ENCODE results near the gene GRIN2D.

The GRIN2D gene

GRCh38 chr19:48393559-48394330 is at the start of gene GRIN2D:
TSS of gene GRIN2D (plus strand) at chr19:48393668. CDS start at chr19:48398393, 4,725 bp downstream.
- Mint-ChIP-seq H3K36me3 (peaks cover 7% of the 10 kb centered on the region), H3K27ac (peak within 1 kb of the TSS; percentile 50), H3K4me3 (peak within 1 kb of the TSS; percentile 95), H3K4me1 (peaks cover 60% of the 10 kb centered on the region), H3K9me3 (no peaks in the 10 kb centered on the region)
- DNase-seq (ENCODE audit: low spot score in 2 of 2) (no peak), ATAC-seq (no peak)

- DNase-seq (ENCODE audit: low spot score in 2 of 2) (no peak), ATAC-seq (no peak)
- Mint-ChIP-seq H3K4me3 (no peak overlapping the region), H3K36me3 (no peaks in the 10 kb centered on the region), H3K4me1 (no peaks in the 10 kb centered on the region), H3K9me3 (no peaks in the 10 kb centered on the region), H3K27ac (no peak overlapping the region)
Measured at GRCh38 chr19:48344892-48345291, 48.6 kb upstream of the GRIN2D start.

- H3K36me3 Mint-ChIP-seq: no peaks in the 10 kb centered on the region
- peaks cover 4% of the 10 kb centered on the region for H3K4me1 Mint-ChIP-seq
- no peak overlapping the region for H3K27ac Mint-ChIP-seq
- no peak for DNase-seq (ENCODE audit: low spot score in 2 of 2)
- no peaks in the 10 kb centered on the region for H3K9me3 Mint-ChIP-seq
- no peak for ATAC-seq
- H3K4me3 Mint-ChIP-seq: no peak overlapping the region
Measured at GRCh38 chr19:48346191-48346590, 47.3 kb upstream of the GRIN2D start.

- H3K4me1 Mint-ChIP-seq: peaks cover 10% of the 10 kb centered on the region
- no peaks in the 10 kb centered on the region for H3K9me3 Mint-ChIP-seq
- DNase-seq (ENCODE audit: low spot score in 2 of 2) (no peak), ATAC-seq (no peak)
- H3K27ac Mint-ChIP-seq: no peak overlapping the region
- H3K36me3 Mint-ChIP-seq: no peaks in the 10 kb centered on the region
- H3K4me3 Mint-ChIP-seq: no peak overlapping the region
Measured at GRCh38 chr19:48348045-48348444, 45.4 kb upstream of the GRIN2D start.

GRCh38 chr19:48348737-48349136 is 44.7 kb upstream of the GRIN2D start:
- no peak for ATAC-seq
- H3K4me1 Mint-ChIP-seq: peaks cover 10% of the 10 kb centered on the region
- no peaks in the 10 kb centered on the region for H3K9me3 Mint-ChIP-seq
- H3K36me3 Mint-ChIP-seq: no peaks in the 10 kb centered on the region
- no peak for DNase-seq (ENCODE audit: low spot score in 2 of 2)
- H3K27ac Mint-ChIP-seq: no peak overlapping the region
- no peak overlapping the region for H3K4me3 Mint-ChIP-seq

- Mint-ChIP-seq H3K9me3 (no peaks in the 10 kb centered on the region), H3K4me1 (peaks cover 10% of the 10 kb centered on the region), H3K4me3 (no peak overlapping the region), H3K27ac (peak overlapping the region; percentile 26), H3K36me3 (no peaks in the 10 kb centered on the region)
- ATAC-seq (no peak), DNase-seq (ENCODE audit: low spot score in 2 of 2) (no peak)
Measured at GRCh38 chr19:48350856-48351255, 42.6 kb upstream of the GRIN2D start.

- no peak overlapping the region for H3K4me3 Mint-ChIP-seq
- no peaks in the 10 kb centered on the region for H3K36me3 Mint-ChIP-seq
- no peaks in the 10 kb centered on the region for H3K9me3 Mint-ChIP-seq
- peak overlapping the region; percentile 26 for H3K27ac Mint-ChIP-seq
- peak; percentile 91 for ATAC-seq
- peaks cover 10% of the 10 kb centered on the region for H3K4me1 Mint-ChIP-seq
- DNase-seq (ENCODE audit: low spot score in 2 of 2): peak; percentile 74 to 92
Measured at GRCh38 chr19:48351341-48351752, 42.1 kb upstream of the GRIN2D start.

- Mint-ChIP-seq H3K27ac (no peak overlapping the region), H3K4me3 (no peak overlapping the region), H3K36me3 (no peaks in the 10 kb centered on the region), H3K9me3 (no peaks in the 10 kb centered on the region), H3K4me1 (peaks cover 10% of the 10 kb centered on the region)
- ATAC-seq (no peak), DNase-seq (ENCODE audit: low spot score in 2 of 2) (no peak)
Measured at GRCh38 chr19:48353677-48354076, 39.8 kb upstream of the GRIN2D start.

- DNase-seq (ENCODE audit: low spot score in 2 of 2) (no peak), ATAC-seq (no peak)
- Mint-ChIP-seq H3K27ac (no peak overlapping the region), H3K36me3 (peaks cover 8% of the 10 kb centered on the region), H3K4me3 (no peak overlapping the region), H3K9me3 (no peaks in the 10 kb centered on the region), H3K4me1 (peaks cover 10% of the 10 kb centered on the region)
Measured at GRCh38 chr19:48354332-48354992, 39.0 kb upstream of the GRIN2D start.

GRCh38 chr19:48355365-48355954 is 38.0 kb upstream of the GRIN2D start:
- H3K9me3 Mint-ChIP-seq: no peaks in the 10 kb centered on the region
- ATAC-seq: no peak

GRCh38 chr19:48359123-48359522 is 34.3 kb upstream of the GRIN2D start:
- ATAC-seq: no peak
- Mint-ChIP-seq H3K36me3 (peaks cover 26% of the 10 kb centered on the region), H3K4me1 (peaks cover 14% of the 10 kb centered on the region), H3K9me3 (no peaks in the 10 kb centered on the region), H3K4me3 (no peak overlapping the region), H3K27ac (no peak overlapping the region)
- DNase-seq (ENCODE audit: low spot score in 2 of 2): no peak

More at GRCh38 chr19:48355365-48355954, 38.0 kb upstream of the GRIN2D start:
- Mint-ChIP-seq H3K36me3 (peaks cover 11% of the 10 kb centered on the region), H3K4me3 (no peak overlapping the region), H3K4me1 (peaks cover 10% of the 10 kb centered on the region), H3K27ac (no peak overlapping the region)
- no peak for DNase-seq (ENCODE audit: low spot score in 2 of 2)

GRCh38 chr19:48361912-48362311 is 31.6 kb upstream of the GRIN2D start:
- no peak for ATAC-seq
- Mint-ChIP-seq H3K4me1 (peaks cover 25% of the 10 kb centered on the region), H3K4me3 (no peak overlapping the region), H3K9me3 (no peaks in the 10 kb centered on the region), H3K36me3 (peaks cover 31% of the 10 kb centered on the region), H3K27ac (no peak overlapping the region)
- no peak for DNase-seq (ENCODE audit: low spot score in 2 of 2)

- peak overlapping the region; percentile 94 for H3K27ac Mint-ChIP-seq
- peaks cover 31% of the 10 kb centered on the region for H3K36me3 Mint-ChIP-seq
- H3K9me3 Mint-ChIP-seq: no peaks in the 10 kb centered on the region
- peak; percentile 82 to 91 for DNase-seq (ENCODE audit: low spot score in 2 of 2)
- peaks cover 25% of the 10 kb centered on the region for H3K4me1 Mint-ChIP-seq
- peak overlapping the region; percentile 89 for H3K4me3 Mint-ChIP-seq
- ATAC-seq: peak; percentile 82
Measured at GRCh38 chr19:48362716-48363499, 30.6 kb upstream of the GRIN2D start.

- no peak for DNase-seq (ENCODE audit: low spot score in 2 of 2)
- ATAC-seq: peak; percentile 29
- Mint-ChIP-seq H3K4me3 (peak overlapping the region; percentile 89), H3K36me3 (peaks cover 31% of the 10 kb centered on the region), H3K4me1 (peaks cover 25% of the 10 kb centered on the region), H3K27ac (peak overlapping the region; percentile 94), H3K9me3 (no peaks in the 10 kb centered on the region)
Measured at GRCh38 chr19:48363500-48363809, 30.0 kb upstream of the GRIN2D start.

Data from stimulated activated effector memory CD8-positive, alpha-beta T cell treated with anti-CD3 and anti-CD28 coated beads, Interleukin-12 subunit alpha, Interleukin-12 subunit beta, amount 100 ng/mL, for 72 hours (primary cell).